ENCODE data around the gene C12orf56. TPM values are rescaled to one million over a fixed set of nuclear protein-coding genes. Genes with fewer than 3 reads are reported as not detected.

The C12orf56 gene
- total and polyA plus RNA-seq, 9 of the 15 experiments (the other 6 are each of a cell fraction or from before 2014, with no cell fraction given), result 0.40 to 4.8 (median 1.2) TPM

GRCh38 chr12:64222009-64222765 lies 168.4 kb downstream of the C12orf56 start, which contains the start of gene KICS2 (continued):
- peak; percentile 81 for TF ChIP-seq KDM5B (IDR thresholded peaks at IDR 0.05; ENCODE audit: insufficient replicate concordance, low read depth, low read length)
- TF ChIP-seq ZBTB43 (CRISPR knock-in tag; IDR thresholded peaks at IDR 0.05), result peak; percentile 86
- 0 out of 2 replicates have a peak, but pooled peaks have one; percentile 28 for TF ChIP-seq ZBTB1 (CRISPR knock-in tag; IDR thresholded peaks at IDR 0.05; ENCODE audit: borderline replicate concordance, low read depth)
- no peak for TF ChIP-seq ZNF551 (CRISPR knock-in tag; IDR thresholded peaks at IDR 0.05)
- TF ChIP-seq NFIC (IDR thresholded peaks at IDR 0.05), result no peak; the same call in 1 of the 2 replicates
- peak; percentile 63 for TF ChIP-seq GABPA (tag; conservative IDR thresholded peaks at IDR 0.05; ENCODE audit: low read depth)
- TF ChIP-seq HNRNPH1 (optimal IDR thresholded peaks at IDR 0.05; ENCODE audit: low read depth, low read length), result no peak
- peak; percentile 70; the same call in 1 of the 2 replicates for TF ChIP-seq SP1 (CRISPR knock-in tag; IDR thresholded peaks at IDR 0.05)
- TF ChIP-seq AFF4 (CRISPR knock-in tag; IDR thresholded peaks at IDR 0.05), result peak; percentile 77; the same call in 1 of the 2 replicates
- TF ChIP-seq NR4A1 (CRISPR knock-in tag; IDR thresholded peaks at IDR 0.05), result no peak
- no peak for TF ChIP-seq NR4A1 (tag; IDR thresholded peaks at IDR 0.05)
- 0 out of 2 replicates have a peak, but pooled peaks have one; percentile 12 for TF ChIP-seq GATA2 (CRISPR knock-in tag; IDR thresholded peaks at IDR 0.05)
- TF ChIP-seq XRCC4 (IDR thresholded peaks at IDR 0.05; ENCODE audit: extremely low read depth, insufficient read depth, insufficient read length), result no peak
- TF ChIP-seq HOXB6 (CRISPR knock-in tag; IDR thresholded peaks at IDR 0.05; ENCODE audit: borderline replicate concordance), result no peak
- TF ChIP-seq E4F1 (CRISPR knock-in tag; IDR thresholded peaks at IDR 0.05; ENCODE audit: borderline replicate concordance), result no peak
- no peak for TF ChIP-seq RNF219 (CRISPR knock-in tag; IDR thresholded peaks at IDR 0.05)
- peak; percentile 51; the same call in 1 of the 2 replicates for TF ChIP-seq SPI1 (IDR thresholded peaks at IDR 0.05; ENCODE audit: borderline replicate concordance, low read depth, low read length)

Measured in K562 (cell line).